BLaER1 (cell line): Measurements from ENCODE around the gene PPP1R12B.
"Not testable (repeated sequence)": the region's sequence is repeated elsewhere in the genome, so short reads cannot be mapped to it uniquely, and the experiment has no call there.

Experiments
- H3K27ac ChIP-seq: shearing (Covaris generic); formaldehyde crosslinking; 2 replicates; pipeline ENCODE4 v1.8.1; 2022
- H3K27me3 ChIP-seq: shearing (Covaris generic); formaldehyde crosslinking; 2 replicates; pipeline ENCODE4 v1.8.1; 2022
- H3K36me3 ChIP-seq: shearing (Covaris generic); formaldehyde crosslinking; 2 replicates; pipeline ENCODE4 v1.8.1; 2022
- H3K4me1 ChIP-seq: shearing (Covaris generic); formaldehyde crosslinking; 2 replicates; pipeline ENCODE4 v1.8.1; 2022
- H3K4me2 ChIP-seq: shearing (Covaris generic); formaldehyde crosslinking; 2 replicates; pipeline ENCODE4 v1.8.1; 2022
- H3K4me3 ChIP-seq: shearing (Covaris generic); formaldehyde crosslinking; 2 replicates; pipeline ENCODE4 v1.8.1; 2022
- H3K9ac ChIP-seq: shearing (Covaris generic); formaldehyde crosslinking; 2 replicates; pipeline ENCODE4 v1.8.1; 2022
- H3K9me3 ChIP-seq: shearing (Covaris generic); formaldehyde crosslinking; 2 replicates; pipeline ENCODE4 v1.8.1; 2022
- H4K20me1 ChIP-seq: shearing (Covaris generic); formaldehyde crosslinking; 2 replicates; pipeline ENCODE4 v1.8.1; 2022
- Cebpa-rat ChIP-seq: shearing (Covaris generic); IDR thresholded peaks from 2 replicates; pipeline ENCODE4 v1.8.1; 2022

The PPP1R12B gene

GRCh38 chr1:202367271-202367670 is 18.8 kb downstream of the PPP1R12B start:
- H3K27ac ChIP-seq = no peak overlapping the region
- H3K9ac ChIP-seq = no peak overlapping the region
- no peaks in the 10 kb centered on the region for H3K9me3 ChIP-seq
- H3K27me3 ChIP-seq = no peaks in the 10 kb centered on the region
- H3K4me3 ChIP-seq = no peak overlapping the region
- H3K36me3 ChIP-seq = no peaks in the 10 kb centered on the region
- H4K20me1 ChIP-seq = no peaks in the 10 kb centered on the region
- no peak overlapping the region for H3K4me2 ChIP-seq
- H3K4me1 ChIP-seq = peaks cover 7% of the 10 kb centered on the region
- TF ChIP-seq Cebpa-rat = no peak

GRCh38 chr1:202370906-202371305 is 22.4 kb downstream of the PPP1R12B start:
- not testable (repeated sequence) for H3K36me3 ChIP-seq, H3K27ac ChIP-seq, H3K9me3 ChIP-seq, H3K4me1 ChIP-seq, H3K4me3 ChIP-seq, H3K27me3 ChIP-seq, H3K4me2 ChIP-seq, H3K9ac ChIP-seq, H4K20me1 ChIP-seq

GRCh38 chr1:202374099-202374498 is 25.6 kb downstream of the PPP1R12B start:
- peaks cover 4% of the 10 kb centered on the region; the same call in 1 of the 2 replicates for H3K9me3 ChIP-seq
- H3K4me3 ChIP-seq = no peak overlapping the region
- no peaks in the 10 kb centered on the region for H3K27me3 ChIP-seq
- H4K20me1 ChIP-seq = no peaks in the 10 kb centered on the region
- no peak for TF ChIP-seq Cebpa-rat
- H3K36me3 ChIP-seq = no peaks in the 10 kb centered on the region
- H3K4me2 ChIP-seq = no peak overlapping the region
- H3K9ac ChIP-seq = no peak overlapping the region
- H3K27ac ChIP-seq = no peak overlapping the region
- no peaks in the 10 kb centered on the region for H3K4me1 ChIP-seq

- H3K9me3 ChIP-seq, H3K36me3 ChIP-seq, H4K20me1 ChIP-seq, H3K27me3 ChIP-seq, H3K4me2 ChIP-seq, H3K27ac ChIP-seq, H3K9ac ChIP-seq, H3K4me1 ChIP-seq, H3K4me3 ChIP-seq: not testable (repeated sequence)
Measured at GRCh38 chr1:202375175-202375574, 26.7 kb downstream of the PPP1R12B start.

GRCh38 chr1:202376247-202376646 is 27.7 kb downstream of the PPP1R12B start:
- Histone ChIP-seq H3K4me1 (no peaks in the 10 kb centered on the region), H4K20me1 (no peaks in the 10 kb centered on the region), H3K9ac (no peak overlapping the region), H3K4me3 (no peak overlapping the region), H3K4me2 (no peak overlapping the region), H3K9me3 (peaks cover 4% of the 10 kb centered on the region; the same call in 1 of the 2 replicates), H3K27me3 (no peaks in the 10 kb centered on the region), H3K27ac (no peak overlapping the region), H3K36me3 (no peaks in the 10 kb centered on the region)
- TF ChIP-seq Cebpa-rat = no peak

- H3K4me3 ChIP-seq, H3K9me3 ChIP-seq, H3K36me3 ChIP-seq, H3K27me3 ChIP-seq, H3K4me1 ChIP-seq, H4K20me1 ChIP-seq, H3K9ac ChIP-seq, H3K27ac ChIP-seq, H3K4me2 ChIP-seq: not testable (repeated sequence)
Measured at GRCh38 chr1:202379884-202380529, 31.5 kb downstream of the PPP1R12B start.

GRCh38 chr1:202380535-202380934 is 32.0 kb downstream of the PPP1R12B start:
- not testable (repeated sequence) for H3K36me3 ChIP-seq, H3K4me3 ChIP-seq, H3K9ac ChIP-seq, H3K9me3 ChIP-seq, H3K4me2 ChIP-seq, H3K4me1 ChIP-seq, H3K27ac ChIP-seq, H4K20me1 ChIP-seq, H3K27me3 ChIP-seq

- not testable (repeated sequence) for H4K20me1 ChIP-seq, H3K27ac ChIP-seq, H3K4me1 ChIP-seq
Measured at GRCh38 chr1:202381867-202382266, 33.4 kb downstream of the PPP1R12B start.

GRCh38 chr1:202395831-202396230 is 47.3 kb downstream of the PPP1R12B start:
- not testable (repeated sequence) for H3K27me3 ChIP-seq, H3K4me2 ChIP-seq, H3K27ac ChIP-seq, H3K9me3 ChIP-seq, H3K9ac ChIP-seq, H4K20me1 ChIP-seq, H3K4me3 ChIP-seq, H3K4me1 ChIP-seq, H3K36me3 ChIP-seq

More at GRCh38 chr1:202381867-202382266, 33.4 kb downstream of the PPP1R12B start:
- H3K9ac ChIP-seq, H3K27me3 ChIP-seq, H3K4me2 ChIP-seq, H3K9me3 ChIP-seq, H3K4me3 ChIP-seq, H3K36me3 ChIP-seq: not testable (repeated sequence)

- Histone ChIP-seq H3K9ac (no peak overlapping the region), H3K9me3 (no peaks in the 10 kb centered on the region), H3K27ac (no peak overlapping the region), H3K4me3 (no peak overlapping the region), H4K20me1 (no peaks in the 10 kb centered on the region), H3K36me3 (no peaks in the 10 kb centered on the region), H3K4me1 (no peaks in the 10 kb centered on the region), H3K27me3 (no peaks in the 10 kb centered on the region), H3K4me2 (no peak overlapping the region)
- no peak for TF ChIP-seq Cebpa-rat
Measured at GRCh38 chr1:202397256-202397655, 48.8 kb downstream of the PPP1R12B start.

- not testable (repeated sequence) for H3K27ac ChIP-seq, H4K20me1 ChIP-seq, H3K4me1 ChIP-seq, H3K9me3 ChIP-seq, H3K4me3 ChIP-seq, H3K4me2 ChIP-seq, H3K36me3 ChIP-seq, H3K9ac ChIP-seq, H3K27me3 ChIP-seq
Measured at GRCh38 chr1:202398439-202398838, 49.9 kb downstream of the PPP1R12B start.

GRCh38 chr1:202401771-202402170 is 53.3 kb downstream of the PPP1R12B start:
- H3K27me3 ChIP-seq, H3K4me3 ChIP-seq, H3K36me3 ChIP-seq, H3K4me1 ChIP-seq, H3K9me3 ChIP-seq, H4K20me1 ChIP-seq, H3K9ac ChIP-seq, H3K4me2 ChIP-seq, H3K27ac ChIP-seq: not testable (repeated sequence)

GRCh38 chr1:202403381-202403780 is 54.9 kb downstream of the PPP1R12B start:
- not testable (repeated sequence) for H3K9me3 ChIP-seq, H3K36me3 ChIP-seq, H3K9ac ChIP-seq, H3K4me3 ChIP-seq, H3K27me3 ChIP-seq, H3K4me2 ChIP-seq, H4K20me1 ChIP-seq, H3K4me1 ChIP-seq, H3K27ac ChIP-seq
